Erythroblast (primary cell): Measurements from ENCODE around the gene TRPV4.

ENCODE experiments used
- GATA1 ChIP-seq: IDR thresholded peaks from 2 replicates; pipeline ENCODE4 v1.6.1; 2011; ENCODE audit warnings: low read depth, mild to moderate bottlenecking, control low read depth, low read length, moderate library complexity
- POLR2A ChIP-seq: IDR thresholded peaks from 2 replicates; pipeline ENCODE4 v1.6.1; 2011; ENCODE audit warnings: mild to moderate bottlenecking, low read length

GRCh38 chr12:109839444-109839843, 6.2 kb upstream of the TRPV4 start:
- no peak for TF ChIP-seq POLR2A
- TF ChIP-seq GATA1, result no peak
